Measurements from ENCODE around the gene TLCD4. TPM values are rescaled to one million over a fixed set of nuclear protein-coding genes. Genes with fewer than 3 reads are reported as not detected.

Gene TLCD4
- total RNA-seq, 1 experiment from 2014 or later = 2.9 TPM

GRCh38 chr1:95068956-95069709 is 48.0 kb upstream of the TLCD4 start:
- Histone ChIP-seq H3K27ac (ENCODE audit: low read length) (no peak overlapping the region), H3K4me3 (ENCODE audit: low read depth in 2 of 2, low read length in 2 of 2) (no peak overlapping the region), H3K9me3 (ENCODE audit: control insufficient read depth, insufficient read depth, low read depth, low read length) (no peaks in the 10 kb centered on the region), H3K36me3 (ENCODE audit: control insufficient read depth, insufficient read depth, low read length) (no peaks in the 10 kb centered on the region), H3K4me1 (ENCODE audit: control insufficient read depth, insufficient read depth, low read length) (no peaks in the 10 kb centered on the region), H3K27me3 (ENCODE audit: control insufficient read depth, insufficient read depth, low read length) (no peaks in the 10 kb centered on the region)
- ChIA-PET CTCF (no interaction called here), POLR2A (no interaction called here)
- intact Hi-C loops (cut with micrococcal nuclease; ENCODE audit: unreplicated experiment) = no loop called here
- no peak for ATAC-seq
- TF ChIP-seq TCF7L2 (IDR thresholded peaks at IDR 0.05; ENCODE audit: low read depth, low read length) (no peak), POLR2AphosphoS5 (IDR thresholded peaks at IDR 0.05; ENCODE audit: low read depth, low read length) (no peak), REST (IDR thresholded peaks at IDR 0.05; ENCODE audit: insufficient read depth in 1 of 2, low read depth in 2 of 2, low read length in 1 of 2) (no peak), SIN3A (IDR thresholded peaks at IDR 0.05; ENCODE audit: borderline replicate concordance, insufficient read depth, low read depth, low read length) (no peak)
- TF ChIP-seq, protein P1, sequence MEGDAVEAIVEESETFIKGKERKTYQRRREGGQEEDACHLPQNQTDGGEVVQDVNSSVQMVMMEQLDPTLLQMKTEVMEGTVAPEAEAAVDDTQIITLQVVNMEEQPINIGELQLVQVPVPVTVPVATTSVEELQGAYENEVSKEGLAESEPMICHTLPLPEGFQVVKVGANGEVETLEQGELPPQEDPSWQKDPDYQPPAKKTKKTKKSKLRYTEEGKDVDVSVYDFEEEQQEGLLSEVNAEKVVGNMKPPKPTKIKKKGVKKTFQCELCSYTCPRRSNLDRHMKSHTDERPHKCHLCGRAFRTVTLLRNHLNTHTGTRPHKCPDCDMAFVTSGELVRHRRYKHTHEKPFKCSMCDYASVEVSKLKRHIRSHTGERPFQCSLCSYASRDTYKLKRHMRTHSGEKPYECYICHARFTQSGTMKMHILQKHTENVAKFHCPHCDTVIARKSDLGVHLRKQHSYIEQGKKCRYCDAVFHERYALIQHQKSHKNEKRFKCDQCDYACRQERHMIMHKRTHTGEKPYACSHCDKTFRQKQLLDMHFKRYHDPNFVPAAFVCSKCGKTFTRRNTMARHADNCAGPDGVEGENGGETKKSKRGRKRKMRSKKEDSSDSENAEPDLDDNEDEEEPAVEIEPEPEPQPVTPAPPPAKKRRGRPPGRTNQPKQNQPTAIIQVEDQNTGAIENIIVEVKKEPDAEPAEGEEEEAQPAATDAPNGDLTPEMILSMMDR (IDR thresholded peaks at IDR 0.05) = no peak
- in situ Hi-C loops (cut with HindIII; ENCODE audit: low pct_unique_long_range_greater_than_20kb, low sequenced_read_pairs) = no loop called here
- DNase-seq (ENCODE audit: low read depth, low spot score) = no peak
- no TSS peak for BruUV-seq (replicated peaks)

- Histone ChIP-seq H3K27ac (ENCODE audit: low read length) (no peak overlapping the region), H3K4me1 (ENCODE audit: control insufficient read depth, insufficient read depth, low read length) (no peaks in the 10 kb centered on the region), H3K4me3 (ENCODE audit: low read depth in 2 of 2, low read length in 2 of 2) (no peak overlapping the region), H3K27me3 (ENCODE audit: control insufficient read depth, insufficient read depth, low read length) (no peaks in the 10 kb centered on the region), H3K36me3 (ENCODE audit: control insufficient read depth, insufficient read depth, low read length) (no peaks in the 10 kb centered on the region), H3K9me3 (ENCODE audit: control insufficient read depth, insufficient read depth, low read depth, low read length) (no peaks in the 10 kb centered on the region)
- BruUV-seq (replicated peaks) = no TSS peak
- intact Hi-C loops (cut with micrococcal nuclease; ENCODE audit: unreplicated experiment) (no loop called here), in situ Hi-C loops (cut with HindIII; ENCODE audit: low pct_unique_long_range_greater_than_20kb, low sequenced_read_pairs) (no loop called here)
- CTCF ChIA-PET = no interaction called here
- ATAC-seq = no peak
- TF ChIP-seq, protein P1 (IDR thresholded peaks at IDR 0.05) = no peak
- TF ChIP-seq POLR2AphosphoS5 (IDR thresholded peaks at IDR 0.05; ENCODE audit: low read depth, low read length) = no peak
- no peak for TF ChIP-seq SIN3A (IDR thresholded peaks at IDR 0.05; ENCODE audit: borderline replicate concordance, insufficient read depth, low read depth, low read length)
- TF ChIP-seq TCF7L2 (IDR thresholded peaks at IDR 0.05; ENCODE audit: low read depth, low read length) = no peak
- TF ChIP-seq REST (IDR thresholded peaks at IDR 0.05; ENCODE audit: insufficient read depth in 1 of 2, low read depth in 2 of 2, low read length in 1 of 2) = no peak
- POLR2A ChIA-PET = no interaction called here
- DNase-seq (ENCODE audit: low read depth, low spot score) = no peak
These were observed 47.5 kb upstream of the TLCD4 start for GRCh38 chr1:95069710-95070093.
